Fibroblast of lung (primary cell): ENCODE measurements around the gene OBSCN. TPM values are rescaled to one million over a fixed set of nuclear protein-coding genes. Genes with fewer than 3 reads are reported as not detected.

Source experiments
- DNase-seq, 2 donors: peaks; one replicate each; pipeline versions ENCODE4 v3.0.0 to v3.0.0-alpha.2; 2010; ENCODE audit warnings: low read depth in 2 of 2
- H2AFZ ChIP-seq: 2 replicates; pipeline ENCODE4 v1.5.1; 2012; ENCODE audit warnings: low read length, control low read depth, inconsistent platforms
- H3K27ac ChIP-seq: 2 replicates; pipeline ENCODE4 v1.5.1; 2011; ENCODE audit warnings: low read length, control low read depth; ENCODE audit not compliant: insufficient read depth
- H3K27me3 ChIP-seq: 2 replicates; pipeline ENCODE4 v1.5.1; 2011; ENCODE audit warnings: mild to moderate bottlenecking, low read length; ENCODE audit not compliant: control insufficient read depth, insufficient read depth
- H3K36me3 ChIP-seq: 2 replicates; pipeline ENCODE4 v1.5.1; 2011; ENCODE audit warnings: low read length; ENCODE audit not compliant: control insufficient read depth, insufficient read depth
- H3K4me1 ChIP-seq: 2 replicates; pipeline ENCODE4 v1.5.1; 2011; ENCODE audit warnings: low read length; ENCODE audit not compliant: control insufficient read depth, insufficient read depth; ENCODE audit errors: extremely low read depth
- H3K4me2 ChIP-seq: 2 replicates; pipeline ENCODE4 v1.5.1; 2011; ENCODE audit warnings: low read length, control low read depth; ENCODE audit not compliant: insufficient read depth; ENCODE audit errors: extremely low read depth
- H3K4me3 ChIP-seq, 4 experiments: fragments of 200-600 bp in 1 of 4; sonication (generic) in 1 of 4; replicated peaks in 1 of 4; 2 replicates each; pipeline ENCODE4 v1.5.1; 2011 to 2016; ENCODE audit warnings: low read length in 4 of 4, low read depth in 3 of 4, mild to moderate bottlenecking in 3 of 4, control low read depth in 2 of 4, inconsistent platforms in 1 of 4, mixed read lengths in 1 of 4; ENCODE audit not compliant: insufficient read depth in 1 of 4; ENCODE audit errors: control extremely low read depth in 1 of 4
- H3K79me2 ChIP-seq: 2 replicates; pipeline ENCODE4 v1.5.1; 2012; ENCODE audit warnings: mild to moderate bottlenecking, low read length, inconsistent platforms; ENCODE audit not compliant: control insufficient read depth, insufficient read depth
- H3K9ac ChIP-seq: 2 replicates; pipeline ENCODE4 v1.5.1; 2011; ENCODE audit warnings: mild to moderate bottlenecking, low read length, control low read depth; ENCODE audit not compliant: insufficient read depth
- H3K9me3 ChIP-seq: 2 replicates; pipeline ENCODE4 v1.5.1; 2012; ENCODE audit warnings: low read depth, low read length; ENCODE audit not compliant: control insufficient read depth, insufficient read depth
- H4K20me1 ChIP-seq: 2 replicates; pipeline ENCODE4 v1.5.1; 2011; ENCODE audit warnings: low read length; ENCODE audit not compliant: control insufficient read depth, insufficient read depth; ENCODE audit errors: extremely low read depth
- EZH2 ChIP-seq: IDR thresholded peaks from 2 replicates; pipeline ENCODE4 v1.5.1; 2012; ENCODE audit warnings: low read length, control low read depth, mild to moderate bottlenecking; ENCODE audit errors: missing control alignments
- polyA plus RNA-seq, 2 donors: library from polyadenylated mRNA; depleted of rRNA in 1 of 2; stranded (reverse) in 1 of 2; unstranded in 1 of 2; fragments of >200 nt; gene quantifications; 2 replicates each; pipeline ENCODE4 v1.2.1, GENCODE V29; 2011 to 2012; ENCODE audit warnings: missing spikeins in 1 of 2
- total RNA-seq: library from RNA; depleted of rRNA; stranded (reverse); fragments of >200 nt; gene quantifications from 2 replicates; pipeline ENCODE4 v1.2.1, GENCODE V29; 2014
- TF ChIP-seq, protein P1 (sequence below), 2 donors: IDR thresholded peaks in 1 of 2; conservative IDR thresholded peaks in 1 of 2; 1 replicate in 1 of 2; 2 replicates in 1 of 2; pipeline ENCODE4 v1.5.1; 2011 to 2012; ENCODE audit warnings: low read length in 2 of 2, control low read depth in 1 of 2, inconsistent platforms in 1 of 2, low read depth in 1 of 2, mild to moderate bottlenecking in 1 of 2

Gene OBSCN
- total and polyA plus RNA-seq, 2 donors (not counting 1 experiment from before 2014, with no cell fraction given), result 0.87 to 16.8 TPM

GRCh38 chr1:228349701-228350171, 141.9 kb downstream of the OBSCN start:
- TF ChIP-seq, protein P1, sequence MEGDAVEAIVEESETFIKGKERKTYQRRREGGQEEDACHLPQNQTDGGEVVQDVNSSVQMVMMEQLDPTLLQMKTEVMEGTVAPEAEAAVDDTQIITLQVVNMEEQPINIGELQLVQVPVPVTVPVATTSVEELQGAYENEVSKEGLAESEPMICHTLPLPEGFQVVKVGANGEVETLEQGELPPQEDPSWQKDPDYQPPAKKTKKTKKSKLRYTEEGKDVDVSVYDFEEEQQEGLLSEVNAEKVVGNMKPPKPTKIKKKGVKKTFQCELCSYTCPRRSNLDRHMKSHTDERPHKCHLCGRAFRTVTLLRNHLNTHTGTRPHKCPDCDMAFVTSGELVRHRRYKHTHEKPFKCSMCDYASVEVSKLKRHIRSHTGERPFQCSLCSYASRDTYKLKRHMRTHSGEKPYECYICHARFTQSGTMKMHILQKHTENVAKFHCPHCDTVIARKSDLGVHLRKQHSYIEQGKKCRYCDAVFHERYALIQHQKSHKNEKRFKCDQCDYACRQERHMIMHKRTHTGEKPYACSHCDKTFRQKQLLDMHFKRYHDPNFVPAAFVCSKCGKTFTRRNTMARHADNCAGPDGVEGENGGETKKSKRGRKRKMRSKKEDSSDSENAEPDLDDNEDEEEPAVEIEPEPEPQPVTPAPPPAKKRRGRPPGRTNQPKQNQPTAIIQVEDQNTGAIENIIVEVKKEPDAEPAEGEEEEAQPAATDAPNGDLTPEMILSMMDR (conservative IDR thresholded peaks at IDR 0.05 in 1 of 2, IDR thresholded peaks at IDR 0.05 in 1 of 2; ENCODE audit: low read depth in 1 of 2, low read length in 2 of 2), result no peak
- no peak for TF ChIP-seq EZH2
- Histone ChIP-seq H3K9ac (no peak overlapping the region), H3K4me3 (no peak overlapping the region), H2AFZ (no peak overlapping the region), H4K20me1 (no peaks in the 10 kb centered on the region), H3K79me2 (no peaks in the 10 kb centered on the region), H3K4me1 (no peaks in the 10 kb centered on the region), H3K9me3 (no peaks in the 10 kb centered on the region), H3K36me3 (no peaks in the 10 kb centered on the region), H3K4me2 (no peak overlapping the region), H3K27ac (no peak overlapping the region), H3K27me3 (no peaks in the 10 kb centered on the region)
- no peak for DNase-seq

DNA sequence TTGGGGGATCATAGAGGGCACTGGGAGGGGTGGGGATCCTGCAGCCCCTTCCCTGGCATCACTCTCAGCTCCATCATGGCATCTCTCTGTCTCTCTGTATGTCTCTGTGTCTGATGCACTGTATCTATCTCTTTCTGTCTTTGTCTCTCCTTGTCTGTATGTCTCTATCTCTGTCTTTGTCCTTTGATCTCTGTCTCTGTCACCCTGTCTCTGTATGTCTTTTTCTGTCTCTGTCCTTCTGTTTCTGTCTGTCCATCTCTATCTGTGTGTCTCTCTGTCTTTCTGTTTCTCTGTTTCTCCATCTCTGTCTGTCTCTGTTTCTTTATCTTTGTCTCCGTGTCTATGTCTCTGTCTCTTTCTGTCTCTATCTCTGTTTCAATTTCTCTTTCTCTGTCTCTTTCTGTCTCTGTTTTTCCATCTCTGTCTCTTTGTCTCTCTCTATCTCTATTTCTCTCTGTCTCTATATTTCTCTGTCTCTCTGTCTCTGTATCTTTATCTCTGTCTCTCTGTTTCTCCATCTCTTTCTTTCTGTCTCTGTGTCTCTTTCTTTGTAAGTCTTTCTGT, 142.4 kb downstream of the OBSCN start:
- Histone ChIP-seq H2AFZ (no peak overlapping the region), H3K79me2 (no peaks in the 10 kb centered on the region), H3K9ac (no peak overlapping the region), H3K4me2 (no peak overlapping the region), H3K9me3 (no peaks in the 10 kb centered on the region), H3K4me1 (no peaks in the 10 kb centered on the region), H3K4me3 (no peak overlapping the region), H4K20me1 (no peaks in the 10 kb centered on the region), H3K36me3 (no peaks in the 10 kb centered on the region), H3K27ac (no peak overlapping the region), H3K27me3 (no peaks in the 10 kb centered on the region)
- TF ChIP-seq EZH2, result no peak
- TF ChIP-seq, protein P1 (conservative IDR thresholded peaks at IDR 0.05 in 1 of 2, IDR thresholded peaks at IDR 0.05 in 1 of 2; ENCODE audit: low read depth in 1 of 2, low read length in 2 of 2), result no peak
- DNase-seq, result no peak

DNA sequence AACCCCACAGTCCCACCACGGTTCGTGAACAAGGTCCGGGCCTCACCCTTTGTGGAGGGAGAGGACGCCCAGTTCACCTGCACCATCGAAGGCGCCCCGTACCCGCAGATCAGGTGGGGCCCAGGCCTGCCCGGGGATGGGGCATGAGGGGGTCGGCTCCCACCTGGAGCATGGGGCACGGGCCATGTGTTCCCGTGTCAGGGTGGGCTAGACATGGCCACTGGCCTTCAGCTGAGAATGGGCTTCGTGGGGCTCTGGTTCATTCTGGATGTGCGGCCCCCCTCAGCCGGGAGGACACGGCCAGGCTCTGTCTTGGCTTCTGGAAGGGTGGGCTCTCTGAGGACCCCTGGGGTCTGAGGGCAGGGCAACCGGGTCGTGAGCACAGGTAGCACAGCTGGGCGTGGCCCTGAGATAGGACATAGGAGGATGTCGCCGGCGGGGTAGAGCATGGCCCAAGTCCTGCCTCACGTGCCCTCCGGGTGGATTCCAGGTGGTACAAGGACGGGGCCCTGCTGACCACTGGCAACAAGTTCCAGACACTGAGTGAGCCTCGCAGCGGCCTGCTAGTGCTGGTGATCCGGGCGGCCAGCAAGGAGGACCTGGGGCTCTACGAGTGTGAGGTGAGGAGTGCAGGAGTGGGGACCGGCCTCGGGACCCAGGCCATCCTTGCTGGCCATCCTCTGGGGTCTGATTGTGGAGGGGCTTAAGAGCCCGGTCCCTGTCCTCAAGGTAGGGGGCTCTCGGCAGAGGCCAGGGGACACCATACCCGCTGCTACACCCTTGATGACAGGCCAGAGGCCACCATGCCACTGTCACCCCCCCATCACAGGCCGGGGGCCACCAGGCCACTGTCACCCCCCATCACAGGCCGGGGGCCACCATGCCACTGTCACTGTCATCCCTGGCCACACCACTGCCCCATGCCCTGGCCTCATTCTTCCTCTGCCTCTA, 143.3 kb downstream of the OBSCN start:
- Histone ChIP-seq H3K9me3 (no peaks in the 10 kb centered on the region), H3K36me3 (no peaks in the 10 kb centered on the region), H3K27me3 (no peaks in the 10 kb centered on the region), H3K27ac (no peak overlapping the region), H2AFZ (no peak overlapping the region), H3K4me3 (no peak overlapping the region), H4K20me1 (no peaks in the 10 kb centered on the region), H3K4me2 (no peak overlapping the region), H3K9ac (no peak overlapping the region), H3K4me1 (no peaks in the 10 kb centered on the region), H3K79me2 (no peaks in the 10 kb centered on the region)
- TF ChIP-seq, protein P1 (conservative IDR thresholded peaks at IDR 0.05 in 1 of 2, IDR thresholded peaks at IDR 0.05 in 1 of 2; ENCODE audit: low read depth in 1 of 2, low read length in 2 of 2), result no peak
- no peak for DNase-seq
